ENCODE results near the gene PSG6.
"Not testable (repeated sequence)": the region's sequence is repeated elsewhere in the genome, so short reads cannot be mapped to it uniquely, and the experiment has no call there.

- TF ChIP-seq POLR2AphosphoS5, POLR2A (IDR thresholded peaks at IDR 0.05): not testable (repeated sequence)
- TF ChIP-seq, protein P1, sequence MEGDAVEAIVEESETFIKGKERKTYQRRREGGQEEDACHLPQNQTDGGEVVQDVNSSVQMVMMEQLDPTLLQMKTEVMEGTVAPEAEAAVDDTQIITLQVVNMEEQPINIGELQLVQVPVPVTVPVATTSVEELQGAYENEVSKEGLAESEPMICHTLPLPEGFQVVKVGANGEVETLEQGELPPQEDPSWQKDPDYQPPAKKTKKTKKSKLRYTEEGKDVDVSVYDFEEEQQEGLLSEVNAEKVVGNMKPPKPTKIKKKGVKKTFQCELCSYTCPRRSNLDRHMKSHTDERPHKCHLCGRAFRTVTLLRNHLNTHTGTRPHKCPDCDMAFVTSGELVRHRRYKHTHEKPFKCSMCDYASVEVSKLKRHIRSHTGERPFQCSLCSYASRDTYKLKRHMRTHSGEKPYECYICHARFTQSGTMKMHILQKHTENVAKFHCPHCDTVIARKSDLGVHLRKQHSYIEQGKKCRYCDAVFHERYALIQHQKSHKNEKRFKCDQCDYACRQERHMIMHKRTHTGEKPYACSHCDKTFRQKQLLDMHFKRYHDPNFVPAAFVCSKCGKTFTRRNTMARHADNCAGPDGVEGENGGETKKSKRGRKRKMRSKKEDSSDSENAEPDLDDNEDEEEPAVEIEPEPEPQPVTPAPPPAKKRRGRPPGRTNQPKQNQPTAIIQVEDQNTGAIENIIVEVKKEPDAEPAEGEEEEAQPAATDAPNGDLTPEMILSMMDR (IDR thresholded peaks at IDR 0.05), result not testable (repeated sequence)
These were observed 763 bp downstream of the PSG6 start for GRCh38 chr19:42916931-42917330.
